Myocyte (in vitro differentiated cells): ENCODE results near the gene HACL1. TPM values are rescaled to one million over a fixed set of nuclear protein-coding genes. Genes with fewer than 3 reads are reported as not detected.
"Not testable (repeated sequence)": the region's sequence is repeated elsewhere in the genome, so short reads cannot be mapped to it uniquely, and the experiment has no call there.

Experiments
- DNase-seq: peaks from one replicate; pipeline ENCODE4 v3.0.0-alpha.2; 2012; ENCODE audit warnings: low read depth
- total RNA-seq: library from RNA; depleted of rRNA; stranded (reverse); fragments of >200 nt; gene quantifications from 2 replicates; pipeline ENCODE4 v1.2.3, GENCODE V29; 2014

The HACL1 gene
- total RNA-seq, 1 donor from 2014 or later = 11.2 TPM

GRCh38 chr3:15581471-15582394, 19.6 kb downstream of the HACL1 start:
- DNase-seq = peak; percentile 26

GRCh38 chr3:15579051-15579450, 22.3 kb downstream of the HACL1 start:
- DNase-seq = no peak

- DNase-seq = no peak
Measured at GRCh38 chr3:15578289-15578867, 23.0 kb downstream of the HACL1 start.

- no peak for DNase-seq
Measured at GRCh38 chr3:15576475-15576874, 24.9 kb downstream of the HACL1 start.

- no peak for DNase-seq
Measured at GRCh38 chr3:15575446-15575845, 25.9 kb downstream of the HACL1 start.

- DNase-seq = no peak
Measured at GRCh38 chr3:15572138-15572537, 29.2 kb downstream of the HACL1 start.

- DNase-seq = no peak
Measured at GRCh38 chr3:15563190-15563589, 38.2 kb downstream of the HACL1 start.

- no peak for DNase-seq
Measured at GRCh38 chr3:15562560-15562959, 38.8 kb downstream of the HACL1 start.

- no peak for DNase-seq
Measured at GRCh38 chr3:15558581-15558980, 42.8 kb downstream of the HACL1 start.

- DNase-seq = peak; percentile 68
Measured at GRCh38 chr3:15557511-15557946, 43.8 kb downstream of the HACL1 start.

- DNase-seq = no peak
Measured at GRCh38 chr3:15556512-15556911, 44.9 kb downstream of the HACL1 start.

- DNase-seq = no peak
Measured at GRCh38 chr3:15553749-15554148, 47.6 kb downstream of the HACL1 start.

- DNase-seq = no peak
Measured at GRCh38 chr3:15551902-15552301, 49.5 kb downstream of the HACL1 start.

GRCh38 chr3:15549846-15550245, 51.5 kb downstream of the HACL1 start:
- DNase-seq = no peak

GRCh38 chr3:15542614-15543013, 58.8 kb downstream of the HACL1 start:
- no peak for DNase-seq

GRCh38 chr3:15541371-15541770, 60.0 kb downstream of the HACL1 start:
- DNase-seq = no peak

GRCh38 chr3:15539066-15539465, 62.3 kb downstream of the HACL1 start:
- DNase-seq = no peak

GRCh38 chr3:15538345-15538744, 63.0 kb downstream of the HACL1 start:
- DNase-seq = no peak

- DNase-seq = no peak
Measured at GRCh38 chr3:15536856-15537255, 64.5 kb downstream of the HACL1 start.

GRCh38 chr3:15535732-15536131, 65.6 kb downstream of the HACL1 start:
- DNase-seq = no peak

GRCh38 chr3:15532614-15533013, 68.8 kb downstream of the HACL1 start:
- DNase-seq = not testable (repeated sequence)

GRCh38 chr3:15531346-15531745, 70.0 kb downstream of the HACL1 start:
- DNase-seq = peak; percentile 40
